Keratinocyte (primary cell): ENCODE data around the gene GGA1. TPM values are rescaled to one million over a fixed set of nuclear protein-coding genes. Genes with fewer than 3 reads are reported as not detected.

Experiments used
- DNase-seq: peaks from one replicate; pipeline ENCODE4 v3.0.0-alpha.2; 2011; ENCODE audit warnings: low read depth, missing footprints, low spot score
- FAIRE-seq: peaks from 2 replicates; lab custom pipeline; 2011; peaks lifted over from hg19 to GRCh38; lab: Jason Lieb, UNC
- H2AFZ ChIP-seq: 2 replicates; pipeline ENCODE4 v1.6.0; 2012; ENCODE audit warnings: low read length, control low read depth, inconsistent platforms; ENCODE audit not compliant: control insufficient read depth
- H3K27ac ChIP-seq: 2 replicates; pipeline ENCODE4 v1.5.1; 2011; ENCODE audit warnings: low read length; ENCODE audit not compliant: control insufficient read depth, insufficient read depth
- H3K27me3 ChIP-seq: 3 replicates; pipeline ENCODE4 v1.6.0; 2011; ENCODE audit warnings: low read length; ENCODE audit not compliant: control insufficient read depth, insufficient read depth; ENCODE audit errors: extremely low read depth
- H3K36me3 ChIP-seq, 2 experiments: 2 replicates in 1 of 2; 3 replicates in 1 of 2; pipeline ENCODE4 v1.5.1; 2011; ENCODE audit warnings: low read length in 2 of 2, mild to moderate bottlenecking in 1 of 2; ENCODE audit not compliant: control insufficient read depth in 2 of 2, insufficient read depth in 2 of 2; ENCODE audit errors: extremely low read depth in 1 of 2
- H3K4me1 ChIP-seq: 3 replicates; pipeline ENCODE4 v1.5.1; 2011; ENCODE audit warnings: low read length; ENCODE audit not compliant: control insufficient read depth, insufficient read depth; ENCODE audit errors: extremely low read depth
- H3K4me2 ChIP-seq: 3 replicates; pipeline ENCODE4 v1.6.0; 2011; ENCODE audit warnings: low read depth, low read length; ENCODE audit not compliant: control insufficient read depth, insufficient read depth; ENCODE audit errors: extremely low read depth
- H3K4me3 ChIP-seq, 3 experiments: fragments of 200-600 bp in 1 of 3; sonication (generic) in 1 of 3; 2 replicates in 2 of 3; 3 replicates in 1 of 3; pipeline ENCODE4 v1.5.1; 2011 to 2016; ENCODE audit warnings: low read length in 3 of 3, mild to moderate bottlenecking in 3 of 3, control low read depth in 2 of 3, inconsistent platforms in 1 of 3, low read depth in 1 of 3, mixed read lengths in 1 of 3, mixed run types in 1 of 3, moderate library complexity in 1 of 3; ENCODE audit not compliant: control insufficient read depth in 2 of 3, insufficient read depth in 2 of 3; ENCODE audit errors: extremely low read depth in 1 of 3
- H3K79me2 ChIP-seq: 2 replicates; pipeline ENCODE4 v1.6.0; 2012; ENCODE audit warnings: low read length; ENCODE audit not compliant: control insufficient read depth, insufficient read depth
- H3K9ac ChIP-seq: 3 replicates; pipeline ENCODE4 v1.6.0; 2011; ENCODE audit warnings: low read length; ENCODE audit not compliant: control insufficient read depth, insufficient read depth; ENCODE audit errors: extremely low read depth
- H3K9me1 ChIP-seq: 3 replicates; pipeline ENCODE4 v1.6.0; 2011; ENCODE audit warnings: low read length; ENCODE audit not compliant: control insufficient read depth, insufficient read depth; ENCODE audit errors: extremely low read depth
- H3K9me3 ChIP-seq: 2 replicates; pipeline ENCODE4 v1.5.1; 2012; ENCODE audit warnings: low read depth, low read length; ENCODE audit not compliant: control insufficient read depth
- H4K20me1 ChIP-seq: 3 replicates; pipeline ENCODE4 v1.6.0; 2011; ENCODE audit warnings: low read length; ENCODE audit not compliant: control insufficient read depth, insufficient read depth; ENCODE audit errors: extremely low read depth
- CTCF ChIP-seq, 3 experiments: IDR thresholded peaks in 1 of 3; conservative IDR thresholded peaks in 1 of 3; optimal IDR thresholded peaks in 1 of 3; 2 replicates in 2 of 3; 3 replicates in 1 of 3; pipeline versions ENCODE3 to v1.5.1; 2011; ENCODE audit warnings: low read length in 3 of 3, mild to moderate bottlenecking in 3 of 3, moderate library complexity in 2 of 3, control low read depth in 1 of 3, inconsistent platforms in 1 of 3; ENCODE audit not compliant: insufficient read depth in 2 of 3; ENCODE audit errors: extremely low read depth in 1 of 3
- EZH2 ChIP-seq: IDR thresholded peaks from one replicate; pipeline ENCODE4 v1.6.1; 2012; ENCODE audit warnings: inconsistent platforms, mild to moderate bottlenecking, low read length, moderate library complexity
- dilution Hi-C: fragments of 300-500 bp; cut with MboI; formaldehyde crosslinking; loops from one replicate; pipeline ENCODE4 v1.7.0; 2020; ENCODE audit warnings: low sequenced_read_pairs; ENCODE audit not compliant: extremely low pct_ligation_motif_present
- polyA plus RNA-seq, 5 experiments: library from polyadenylated mRNA; depleted of rRNA in 3 of 5; stranded (reverse) in 3 of 5; stranded (forward) in 1 of 5; unstranded in 1 of 5; fragments of >200 nt; gene quantifications; 1 replicate in 1 of 5; 2 replicates in 3 of 5; 3 replicates in 1 of 5; pipeline versions ENCODE4 v1.2.1 to v1.2.3, GENCODE V29; 2011 to 2012; ENCODE audit warnings: missing spikeins in 2 of 5, low read depth in 1 of 5, low replicate concordance in 1 of 5

GGA1 gene
- polyA plus RNA-seq, 1 donor (not counting 4 experiments of a cell fraction or from before 2014, with no cell fraction given): 29.2 TPM

- Histone ChIP-seq H3K27me3 (no peaks in the 10 kb centered on the region), H3K4me2 (peak within 1 kb of the TSS; percentile 92), H3K9ac (peak within 1 kb of the TSS; percentile 96), H3K4me3 (peak within 1 kb of the TSS; percentile 74 to 95 (median 77)), H3K4me1 (peaks cover 51% of the 10 kb centered on the region), H3K36me3 (peaks cover 0 to 21% of the 10 kb centered on the region in 2 experiments), H2AFZ (peak within 1 kb of the TSS; percentile 63), H3K9me1 (peaks cover 11% of the 10 kb centered on the region), H3K79me2 (peaks cover 35% of the 10 kb centered on the region), H3K27ac (peak within 1 kb of the TSS; percentile 85), H4K20me1 (peaks cover 17% of the 10 kb centered on the region), H3K9me3 (no peaks in the 10 kb centered on the region)
- TF ChIP-seq EZH2 (no peak), CTCF (optimal IDR thresholded peaks at IDR 0.05 in 1 of 3, IDR thresholded peaks at IDR 0.05 in 1 of 3, conservative IDR thresholded peaks at IDR 0.05 in 1 of 3; ENCODE audit: extremely low read depth in 1 of 3, insufficient read depth in 2 of 3, low read length in 3 of 3) (no peak)
- DNase-seq (no peak), FAIRE-seq (no peak)
- dilution Hi-C loops: no loop called here
Measured at GRCh38 chr22:37559901-37560607, 48.6 kb upstream of the GGA1 start, which contains the start of gene CDC42EP1. TSS of gene CDC42EP1 (plus strand) at chr22:37560480. CDS start at chr22:37566350, 5,870 bp downstream.

- dilution Hi-C loops: no loop called here
- no peaks in the 10 kb centered on the region for H3K9me3 ChIP-seq
- H3K79me2 ChIP-seq: peaks cover 42% of the 10 kb centered on the region
- peaks cover 23% of the 10 kb centered on the region for H4K20me1 ChIP-seq
- no peaks in the 10 kb centered on the region for H3K27me3 ChIP-seq
- H3K4me1 ChIP-seq: peaks cover 50% of the 10 kb centered on the region
- TF ChIP-seq EZH2 (no peak), CTCF (optimal IDR thresholded peaks at IDR 0.05 in 1 of 3, IDR thresholded peaks at IDR 0.05 in 1 of 3, conservative IDR thresholded peaks at IDR 0.05 in 1 of 3; ENCODE audit: extremely low read depth in 1 of 3, insufficient read depth in 2 of 3, low read length in 3 of 3) (no peak)
- H3K9ac ChIP-seq: peak overlapping the region; percentile 96
- peak overlapping the region; percentile 85 for H3K27ac ChIP-seq
- H3K9me1 ChIP-seq: peaks cover 11% of the 10 kb centered on the region
- FAIRE-seq (no peak), DNase-seq (no peak)
- H3K4me3 ChIP-seq: peak overlapping the region; percentile 74 to 95 (median 77)
- H3K36me3 ChIP-seq: peaks cover under 1 to 25% of the 10 kb centered on the region in 2 experiments
- H2AFZ ChIP-seq: no peak overlapping the region
- H3K4me2 ChIP-seq: peak overlapping the region; percentile 92
Measured at GRCh38 chr22:37560608-37561211, 47.9 kb upstream of the GGA1 start.
